Measurements from ENCODE around the gene CCDC85C.

CCDC85C gene

GRCh38 chr14:99628887-99629618 is 25.0 kb upstream of the CCDC85C start:
- peak; percentile 71 for DNase-seq

GRCh38 chr14:99627510-99628381 is 23.7 kb upstream of the CCDC85C start:
- DNase-seq: no peak

GRCh38 chr14:99627100-99627499 is 23.1 kb upstream of the CCDC85C start:
- DNase-seq: no peak

- no peak for DNase-seq
These were observed 22.1 kb upstream of the CCDC85C start for GRCh38 chr14:99626041-99626648.

- no peak for DNase-seq
These were observed 21.5 kb upstream of the CCDC85C start for GRCh38 chr14:99625476-99625875.

GRCh38 chr14:99624971-99625370 is 21.0 kb upstream of the CCDC85C start:
- DNase-seq: no peak

GRCh38 chr14:99624024-99624423 is 20.0 kb upstream of the CCDC85C start:
- no peak for DNase-seq

- DNase-seq: no peak
These were observed 17.9 kb upstream of the CCDC85C start for GRCh38 chr14:99621948-99622347.

- DNase-seq: peak; percentile 72
These were observed 16.1 kb upstream of the CCDC85C start for GRCh38 chr14:99619835-99620834.

- DNase-seq: no peak
These were observed 13.1 kb upstream of the CCDC85C start for GRCh38 chr14:99616832-99617800.

- DNase-seq: no peak
These were observed 11.6 kb upstream of the CCDC85C start for GRCh38 chr14:99615497-99616157.

GRCh38 chr14:99612738-99613330 is 8.8 kb upstream of the CCDC85C start:
- no peak for DNase-seq

GRCh38 chr14:99612071-99612737 is 8.2 kb upstream of the CCDC85C start:
- no peak for DNase-seq

GRCh38 chr14:99611646-99612045 is 7.6 kb upstream of the CCDC85C start:
- no peak for DNase-seq

GRCh38 chr14:99609245-99610170 is 5.5 kb upstream of the CCDC85C start:
- DNase-seq: no peak

GRCh38 chr14:99608591-99608990 is 4.6 kb upstream of the CCDC85C start:
- no peak for DNase-seq

GRCh38 chr14:99606359-99606758 is 2.4 kb upstream of the CCDC85C start:
- DNase-seq: no peak

- DNase-seq: peak; percentile 67
These were observed 1.4 kb upstream of the CCDC85C start for GRCh38 chr14:99605299-99605961.
